ENCODE data around the gene PRDM16. TPM values are rescaled to one million over a fixed set of nuclear protein-coding genes. Genes with fewer than 3 reads are reported as not detected.

The PRDM16 gene
- polyA plus RNA-seq, 1 of the 3 experiments (the other 2 are of a cell fraction) = not detected

DNA sequence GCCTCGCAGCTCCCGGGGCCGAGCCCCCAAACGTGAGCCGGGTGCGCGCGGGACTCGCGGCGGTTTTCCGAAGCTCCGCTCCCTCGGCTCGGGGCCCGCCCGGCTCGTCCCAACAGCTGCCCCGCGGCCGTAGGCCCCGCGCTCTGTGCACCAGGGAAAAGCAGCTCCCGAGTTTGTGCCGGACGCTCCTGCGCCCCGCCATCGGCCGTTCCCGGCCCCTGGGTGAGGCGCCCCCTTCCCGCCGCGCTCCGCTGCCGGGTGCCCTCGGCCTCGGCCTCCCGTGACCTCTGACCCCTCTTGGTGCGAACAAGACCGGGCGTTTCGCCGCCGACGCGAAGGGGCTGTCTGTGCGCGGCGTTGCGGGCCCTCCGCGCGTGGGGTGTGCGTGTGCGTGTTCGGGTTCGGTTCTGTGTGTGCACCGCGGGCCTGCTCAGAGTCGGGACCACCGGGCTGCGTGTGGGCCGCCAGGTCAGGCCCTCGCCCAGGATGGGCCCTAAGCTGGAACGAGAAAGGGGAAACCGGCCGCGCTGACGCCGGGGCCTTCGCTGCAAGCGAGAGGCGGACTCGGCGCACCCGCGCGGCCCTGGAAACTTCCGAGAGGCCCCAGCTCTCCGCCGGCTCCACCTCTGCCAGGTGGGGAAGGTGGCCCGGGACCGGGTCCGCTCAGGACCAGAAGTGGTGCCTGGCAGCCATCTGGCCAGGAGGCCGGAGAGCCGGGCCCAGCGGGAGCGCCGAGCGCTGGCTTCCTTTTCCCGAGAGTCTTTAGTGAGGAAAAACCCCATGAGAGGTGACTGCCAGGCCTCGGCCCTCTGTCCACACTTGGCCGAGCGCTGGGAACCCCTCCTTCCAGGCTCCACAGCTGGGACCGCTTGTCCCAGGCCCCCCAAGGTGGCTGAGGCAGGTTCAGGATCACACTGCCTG is 1.9 kb downstream of the PRDM16 start:
- WGBS (ENCODE audit: low lambda C conversion rate) = 53% methylated on average over 16 of the region's 97 CpGs
- POLR2A ChIA-PET = no interaction called here

More for the DNA sequence above, 1.9 kb downstream of the PRDM16 start:
- H3K27me3 ChIP-seq (ENCODE audit: insufficient read depth) = peaks cover 70% of the 10 kb centered on the region
- no peaks in the 10 kb centered on the region for H3K9me3 ChIP-seq
- no peak overlapping the region for H2AFZ ChIP-seq (ENCODE audit: low read depth)
- H3K27ac ChIP-seq (ENCODE audit: low read depth in 2 of 2, low read length in 1 of 2) = no peak overlapping the region
- DNase-seq = no peak
- CTCF ChIA-PET = interaction anchor here (1.0 kb wide), 1 partner anchor 10 kb away, joined by 3 read pairs; no protein-coding TSS in a partner anchor
- no peaks in the 10 kb centered on the region for H3F3A ChIP-seq (replicated peaks; ENCODE audit: insufficient read depth)
- TF ChIP-seq MAX (IDR thresholded peaks at IDR 0.05; ENCODE audit: low read depth) = no peak
- no peak for TF ChIP-seq YY1 (IDR thresholded peaks at IDR 0.05; ENCODE audit: low read depth)
- TF ChIP-seq GABPA (IDR thresholded peaks at IDR 0.05; ENCODE audit: low read depth) = no peak
- TF ChIP-seq SMC3 (IDR thresholded peaks at IDR 0.05; ENCODE audit: low read depth, low read length) = no peak
- TF ChIP-seq REST (IDR thresholded peaks at IDR 0.05; ENCODE audit: low read depth, low read length) = no peak
- TF ChIP-seq RAD21 (IDR thresholded peaks at IDR 0.05; ENCODE audit: low read length) = no peak
- no peak for TF ChIP-seq SIN3A (IDR thresholded peaks at IDR 0.05; ENCODE audit: borderline replicate concordance, low read depth, low read length)
- TF ChIP-seq GATA2 (CRISPR knock-in tag; IDR thresholded peaks at IDR 0.05) = no peak
- TF ChIP-seq RXRA (IDR thresholded peaks at IDR 0.05; ENCODE audit: borderline replicate concordance, low read depth) = no peak
- no peak for TF ChIP-seq CTCF (IDR thresholded peaks at IDR 0.05)
- no peak for TF ChIP-seq FOSL2 (IDR thresholded peaks at IDR 0.05; ENCODE audit: borderline replicate concordance, low read depth)
- no peak for TF ChIP-seq POLR2AphosphoS5 (IDR thresholded peaks at IDR 0.05; ENCODE audit: low read depth, low read length)
- H3K79me2 ChIP-seq (ENCODE audit: insufficient read depth) = no peaks in the 10 kb centered on the region
- no peaks in the 10 kb centered on the region for H3K4me1 ChIP-seq (ENCODE audit: control insufficient read depth in 1 of 2, insufficient read depth in 2 of 2, low read depth in 1 of 2, low read length in 1 of 2)
- no peak overlapping the region for H3K4me2 ChIP-seq
- no peak overlapping the region for H3K9ac ChIP-seq
- no peaks in the 10 kb centered on the region for H3K9me2 ChIP-seq
- no peaks in the 10 kb centered on the region for H3K36me3 ChIP-seq (replicated peaks in 1 of 2; ENCODE audit: control insufficient read depth in 1 of 2, insufficient read depth in 2 of 2, low read length in 1 of 2)
- no peak overlapping the region for H3K4me3 ChIP-seq (ENCODE audit: low read depth in 2 of 2, low read length in 1 of 2)
- H4K20me1 ChIP-seq (ENCODE audit: insufficient read depth) = no peaks in the 10 kb centered on the region

Data from SK-N-SH (cell line).